NCI-H1105 (cell line): Measurements from ENCODE around the gene CCDC102A.
"Not testable (repeated sequence)": the region's sequence is repeated elsewhere in the genome, so short reads cannot be mapped to it uniquely, and the experiment has no call there.

ENCODE experiments used
- DNase-seq: peaks from one replicate; lab custom pipeline; 2025; lab: John Stamatoyannopoulos, UW

CCDC102A gene

DNA sequence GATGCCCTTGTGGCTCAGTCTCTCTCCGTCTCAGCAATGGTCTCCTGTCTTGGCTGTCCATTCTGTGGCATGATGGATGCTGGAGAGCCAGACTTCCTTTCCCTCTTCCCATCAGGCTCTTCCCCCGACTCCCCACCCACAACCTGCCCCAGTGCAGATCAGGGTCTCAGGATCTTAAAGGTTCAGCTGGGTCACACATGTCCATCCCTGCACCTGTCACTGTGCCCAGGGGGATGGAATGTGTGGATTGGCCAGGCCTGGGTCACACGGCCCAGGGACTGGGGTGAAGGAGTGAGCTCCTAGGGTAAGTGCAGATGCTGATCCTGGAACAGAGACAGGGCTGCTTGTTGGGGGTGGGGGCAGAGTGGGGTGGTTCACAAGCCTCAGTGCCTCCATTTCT is 29.1 kb upstream of the CCDC102A start:
- DNase-seq, result no peak

DNA sequence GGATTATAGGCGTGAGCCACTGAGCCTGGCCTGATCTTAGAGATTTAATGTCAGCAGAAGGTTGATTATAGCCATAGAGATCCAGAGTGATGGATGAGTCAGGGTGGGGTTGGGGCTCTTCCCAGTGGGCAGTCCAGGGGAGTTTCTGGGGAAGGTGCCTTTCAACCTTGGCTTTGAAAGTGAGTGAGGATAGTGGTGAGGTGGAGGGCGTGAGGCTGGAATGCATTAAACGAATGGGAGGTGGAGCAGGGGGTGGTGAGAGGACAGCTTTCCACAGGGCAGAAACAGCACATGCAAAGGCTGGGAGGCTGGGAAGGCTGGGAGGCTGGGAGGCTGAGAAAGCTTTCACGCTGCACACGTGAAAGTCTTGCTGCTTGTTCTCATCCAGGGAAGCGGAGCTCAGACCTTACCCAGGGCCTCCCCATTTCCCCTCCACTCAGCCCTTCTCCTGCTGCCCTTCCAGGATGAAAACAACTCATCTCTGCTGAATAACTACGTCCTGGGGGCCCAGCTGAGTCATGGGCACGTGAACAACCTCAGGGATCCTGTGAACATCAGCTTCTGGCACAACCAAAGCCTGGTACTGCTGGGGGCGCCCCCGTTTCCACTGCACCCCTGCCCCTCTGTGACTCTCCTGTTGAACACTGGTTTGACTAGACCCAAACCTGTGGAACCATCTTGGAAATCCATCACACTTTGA is 28.4 kb upstream of the CCDC102A start:
- DNase-seq, result no peak

GRCh38 chr16:57563761-57564160 is 27.4 kb upstream of the CCDC102A start:
- no peak for DNase-seq

- no peak for DNase-seq
Observed at GRCh38 chr16:57563487-57563750, 27.0 kb upstream of the CCDC102A start.

DNA sequence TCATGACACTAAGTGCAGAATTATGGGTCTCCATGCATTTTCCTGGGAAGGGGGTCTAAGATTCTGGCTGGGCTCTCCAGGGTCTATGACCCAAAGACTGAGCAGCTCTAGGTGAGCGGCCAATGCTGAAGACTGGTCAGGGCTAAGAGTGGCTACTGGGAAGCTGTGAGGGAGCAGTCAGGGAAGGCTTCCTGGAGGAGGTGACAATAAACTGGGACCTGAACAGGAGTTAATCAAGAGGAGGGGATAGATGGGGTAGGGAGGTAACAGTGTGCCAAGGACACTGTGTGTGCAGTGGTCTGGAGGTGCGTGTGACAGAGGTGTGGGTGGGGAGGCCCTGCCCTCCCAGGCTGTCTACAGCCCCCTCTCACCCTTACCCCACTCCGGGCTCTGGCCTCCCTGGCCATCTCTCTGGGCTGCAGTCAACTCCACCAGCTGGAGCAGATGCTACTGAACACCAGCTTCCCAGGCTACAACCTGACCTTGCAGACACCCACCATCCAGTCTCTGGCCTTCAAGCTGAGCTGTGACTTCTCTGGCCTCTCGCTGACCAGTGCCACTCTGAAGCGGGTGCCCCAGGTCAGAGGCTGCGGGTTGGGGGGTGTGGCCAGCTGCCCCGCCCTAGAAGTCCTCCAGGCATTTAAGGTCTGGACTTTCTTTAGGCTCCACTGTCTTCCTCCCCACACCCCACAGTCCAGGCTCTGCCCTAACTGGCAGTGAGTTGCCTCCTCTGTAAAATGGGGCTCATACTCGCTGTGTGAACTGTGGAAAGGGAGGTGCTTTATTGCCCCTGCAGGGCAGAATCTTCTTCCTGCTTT is 26.5 kb upstream of the CCDC102A start:
- DNase-seq, result no peak

GRCh38 chr16:57562066-57562465 is 25.7 kb upstream of the CCDC102A start:
- no peak for DNase-seq

DNA sequence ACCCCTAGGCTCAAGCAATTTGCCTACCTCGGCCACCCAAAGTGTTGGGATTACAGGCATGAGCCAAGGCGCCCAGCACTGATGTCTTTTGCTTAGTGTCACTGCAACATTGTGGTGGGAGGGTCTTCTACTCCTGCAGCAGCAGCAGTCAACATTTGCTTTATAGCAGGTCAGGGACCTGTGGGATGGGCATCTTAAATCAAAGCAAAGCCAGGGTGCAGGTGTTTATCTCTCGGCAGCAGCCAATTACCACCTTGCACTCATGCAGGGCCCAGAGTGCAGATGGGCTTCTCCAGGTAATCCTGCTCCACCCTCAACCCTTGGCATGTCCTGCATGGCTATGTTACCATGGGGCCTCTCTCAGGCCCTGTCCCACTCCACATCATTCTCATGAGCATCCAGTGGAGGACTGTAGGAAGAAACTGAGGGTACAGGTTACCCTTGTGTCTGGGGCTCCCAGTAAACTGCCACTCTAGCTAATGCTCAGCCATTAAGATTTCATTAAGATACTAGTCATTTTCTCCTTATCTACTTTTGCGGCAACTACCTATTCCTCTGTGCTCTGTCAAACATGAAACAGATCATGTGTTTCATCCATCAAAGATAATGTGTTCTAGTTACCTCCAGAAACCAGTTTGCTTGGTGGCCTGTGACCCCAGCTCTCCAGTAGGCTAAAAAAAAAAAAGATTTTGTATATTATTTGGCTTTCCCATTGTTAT is 22.9 kb upstream of the CCDC102A start:
- no peak for DNase-seq

DNA sequence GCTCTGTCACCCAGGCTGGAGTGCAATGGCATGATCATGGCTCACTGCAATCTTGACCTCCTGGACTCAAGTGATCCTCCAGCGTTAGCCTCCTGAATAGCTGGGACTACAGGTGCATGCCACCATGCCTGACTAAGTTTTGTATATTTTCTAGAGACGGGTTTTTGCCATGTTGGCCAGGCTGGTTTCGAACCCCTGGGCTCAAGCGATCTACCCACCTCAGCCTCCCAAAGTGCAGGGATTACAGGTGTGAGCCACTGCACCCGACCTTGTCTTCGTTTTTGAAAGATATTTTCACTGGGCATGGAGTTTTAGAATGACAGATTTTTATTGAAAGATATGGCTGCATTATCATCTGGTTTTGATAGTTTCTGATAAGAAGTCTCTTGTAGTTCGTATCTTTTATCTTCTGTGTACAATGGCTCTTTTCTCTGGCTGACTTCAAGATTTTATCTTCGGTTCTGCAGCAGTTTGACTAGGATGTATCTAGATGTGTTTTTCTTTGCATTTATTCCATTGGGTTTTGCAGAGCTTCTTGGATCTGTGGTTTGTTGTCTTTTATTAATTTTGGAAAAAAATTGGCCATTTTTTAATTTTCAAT is 20.7 kb upstream of the CCDC102A start:
- DNase-seq, result no peak

DNA sequence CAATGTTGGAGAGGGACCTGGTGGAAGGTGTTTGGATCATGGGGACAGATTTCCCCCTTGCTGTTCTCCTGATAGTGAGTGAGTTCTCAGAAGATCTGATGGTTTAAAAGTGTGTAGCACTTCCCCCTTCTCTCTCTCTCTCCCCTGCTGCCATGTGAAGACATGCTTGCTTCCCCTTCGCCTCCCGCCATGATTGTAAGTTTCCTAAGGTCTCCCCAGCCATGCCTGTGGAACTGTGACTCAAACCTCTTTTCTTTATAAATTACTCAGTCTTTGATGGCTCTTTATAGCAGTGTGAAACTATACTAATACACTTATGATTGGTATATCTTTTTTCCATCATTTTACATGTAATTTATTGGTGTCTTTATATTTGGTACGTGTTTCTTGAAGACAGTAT is 19.5 kb upstream of the CCDC102A start:
- no peak for DNase-seq

- no peak for DNase-seq
Observed at GRCh38 chr16:57551057-57551456, 14.7 kb upstream of the CCDC102A start.

DNA sequence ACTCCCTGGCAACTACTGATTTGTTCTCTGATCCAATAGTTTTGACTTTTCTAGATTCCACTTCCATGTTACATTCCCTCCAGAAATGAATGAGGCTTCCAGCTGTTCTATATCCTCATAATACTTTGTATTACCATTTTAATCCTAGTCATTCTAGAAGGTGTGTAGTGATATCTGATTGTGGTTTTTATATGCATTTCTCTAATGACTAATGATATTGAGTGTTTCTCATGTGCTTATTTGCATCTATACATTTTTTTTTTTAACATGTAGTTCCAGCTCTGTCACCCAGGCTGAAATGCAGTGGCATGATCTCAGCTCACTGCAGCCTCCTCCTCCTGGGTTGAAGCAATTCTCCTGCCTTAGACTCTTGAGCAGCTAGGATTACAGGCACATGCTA is 13.4 kb upstream of the CCDC102A start:
- DNase-seq, result no peak

DNA sequence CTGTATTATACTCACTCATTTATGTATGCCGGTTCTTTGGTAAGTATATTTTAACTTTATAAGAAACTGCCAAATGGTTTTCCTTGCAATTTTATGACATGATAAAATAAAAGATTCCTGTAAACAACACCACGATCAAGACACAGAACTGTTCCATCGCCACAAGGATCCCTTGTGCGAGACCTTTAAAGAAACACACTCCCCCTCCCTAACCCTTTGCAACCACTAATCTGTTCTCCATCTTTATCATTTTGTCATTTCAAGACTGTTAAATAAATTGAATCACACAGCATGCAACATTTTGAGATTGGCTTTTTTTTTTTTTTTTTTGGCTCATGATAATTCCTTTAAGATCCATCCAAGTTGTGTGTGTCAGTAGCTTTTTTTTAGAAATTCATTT is 12.0 kb upstream of the CCDC102A start:
- no peak for DNase-seq

- DNase-seq, result not testable (repeated sequence)
Observed at GRCh38 chr16:57547524-57547923, 11.2 kb upstream of the CCDC102A start.

GRCh38 chr16:57544124-57544653 is 7.8 kb upstream of the CCDC102A start:
- DNase-seq, result no peak

- no peak for DNase-seq
Observed at GRCh38 chr16:57541754-57542435, 5.5 kb upstream of the CCDC102A start.

DNA sequence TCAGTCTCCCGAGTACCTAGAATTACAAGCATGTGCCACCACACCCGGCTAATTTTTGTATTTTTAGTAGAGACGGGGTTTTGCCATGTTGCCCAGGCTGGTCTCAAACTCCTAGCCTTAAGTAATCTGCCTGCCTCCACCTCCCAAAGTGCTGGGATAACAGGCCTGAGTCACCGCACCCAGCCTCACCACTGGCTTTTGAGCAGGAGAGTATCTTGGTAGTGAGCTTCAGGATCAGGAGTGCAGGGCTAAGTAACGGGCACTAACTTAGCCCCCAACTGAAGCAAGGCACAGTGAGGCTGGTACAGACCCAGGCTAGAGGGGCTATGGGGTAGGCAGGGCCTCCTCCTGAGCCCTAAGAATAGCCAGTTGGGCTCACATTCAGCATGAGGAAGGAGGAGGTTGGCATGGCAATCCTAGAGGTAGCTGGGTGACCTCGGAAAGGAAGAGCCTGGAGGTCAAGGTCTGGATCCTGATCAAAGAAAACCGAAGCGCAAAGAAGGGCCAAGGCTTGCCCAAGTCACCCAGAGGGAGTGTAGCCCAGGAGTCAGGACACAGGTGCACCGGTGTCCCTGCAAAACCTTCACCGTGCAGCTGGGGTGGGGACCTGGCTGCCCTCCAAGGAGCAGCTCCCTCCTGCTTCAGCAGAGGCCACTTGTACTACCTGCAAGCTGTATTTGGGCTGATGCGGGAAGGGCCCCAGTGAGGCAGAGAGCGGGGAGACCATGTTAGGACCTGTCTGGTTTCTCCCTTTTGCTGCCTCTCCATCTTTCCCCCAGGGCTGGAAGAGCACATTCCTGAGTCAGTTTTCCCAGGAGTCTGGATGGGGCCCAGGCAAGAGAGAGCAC is 4.8 kb upstream of the CCDC102A start:
- DNase-seq, result no peak

DNA sequence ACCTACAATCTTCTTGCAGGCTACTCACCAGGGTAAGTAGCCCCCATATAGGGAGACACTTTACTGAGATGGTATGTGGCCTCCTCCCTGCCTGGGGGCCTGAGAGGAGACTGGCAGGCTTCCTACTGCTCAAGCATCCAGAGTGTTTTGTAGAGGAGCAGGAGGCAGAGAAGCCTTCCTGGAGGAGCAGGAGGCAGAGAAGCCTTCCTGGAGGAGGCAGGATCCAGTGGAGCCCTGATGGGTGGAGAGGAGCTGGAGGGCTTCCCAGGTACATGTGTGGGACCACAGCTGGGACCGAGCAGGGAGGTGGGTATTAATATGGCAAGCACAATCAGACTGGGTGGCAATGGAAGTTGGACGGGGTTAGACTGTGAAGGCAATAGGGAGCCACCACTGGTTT is 4.0 kb upstream of the CCDC102A start:
- no peak for DNase-seq

GRCh38 chr16:57539072-57539796 is 2.9 kb upstream of the CCDC102A start:
- DNase-seq, result no peak

GRCh38 chr16:57538235-57538721 is 1.9 kb upstream of the CCDC102A start:
- no peak for DNase-seq

- DNase-seq, result no peak
Observed at GRCh38 chr16:57537581-57538234, 1.3 kb upstream of the CCDC102A start.
